ENCODE measurements around the gene CCNB1IP1. TPM values are rescaled to one million over a fixed set of nuclear protein-coding genes. Genes with fewer than 3 reads are reported as not detected.
A peak's percentile ranks its signal among the peaks of the same experiment; 100 is the strongest.
"Not testable (repeated sequence)": the region's sequence is repeated elsewhere in the genome, so short reads cannot be mapped to it uniquely, and the experiment has no call there.

Gene CCNB1IP1
- total RNA-seq, result 30.6 and 30.9 TPM in 2 replicates

- DNase-seq (ENCODE audit: low read depth in 2 of 2), result peak; percentile 65 to 83
These were observed at the start of gene CCNB1IP1 for GRCh38 chr14:20332788-20333493. Gene CCNB1IP1 (minus strand): TSS chr14:20333279. CDS start chr14:20316523, 16,756 bp downstream.

GRCh38 chr14:20382526-20382925 is 49.4 kb upstream of the CCNB1IP1 start:
- DNase-seq (ENCODE audit: low read depth in 2 of 2), result no peak

GRCh38 chr14:20381341-20381740 is 48.3 kb upstream of the CCNB1IP1 start:
- DNase-seq (ENCODE audit: low read depth in 2 of 2), result no peak

GRCh38 chr14:20380681-20381080 is 47.6 kb upstream of the CCNB1IP1 start:
- no peak for DNase-seq (ENCODE audit: low read depth in 2 of 2)

- DNase-seq (ENCODE audit: low read depth in 2 of 2), result no peak
These were observed 46.7 kb upstream of the CCNB1IP1 start for GRCh38 chr14:20379743-20380142.

GRCh38 chr14:20377171-20377570 is 44.1 kb upstream of the CCNB1IP1 start:
- no peak for DNase-seq (ENCODE audit: low read depth in 2 of 2)

- DNase-seq (ENCODE audit: low read depth in 2 of 2), result no peak
These were observed 43.1 kb upstream of the CCNB1IP1 start for GRCh38 chr14:20376071-20376588.

- no peak for DNase-seq (ENCODE audit: low read depth in 2 of 2)
These were observed 42.4 kb upstream of the CCNB1IP1 start for GRCh38 chr14:20375471-20375870.

- DNase-seq (ENCODE audit: low read depth in 2 of 2), result no peak
These were observed 39.7 kb upstream of the CCNB1IP1 start for GRCh38 chr14:20372796-20373195.

GRCh38 chr14:20365928-20366327 is 32.8 kb upstream of the CCNB1IP1 start:
- no peak for DNase-seq (ENCODE audit: low read depth in 2 of 2)

GRCh38 chr14:20358474-20358873 is 25.4 kb upstream of the CCNB1IP1 start:
- peak in 1 of 2 donors; percentile 57 for DNase-seq (ENCODE audit: low read depth in 2 of 2)

- DNase-seq (ENCODE audit: low read depth in 2 of 2), result no peak
These were observed 23.3 kb upstream of the CCNB1IP1 start for GRCh38 chr14:20356422-20356821.

- peak; percentile 35 to 36 for DNase-seq (ENCODE audit: low read depth in 2 of 2)
These were observed 17.8 kb upstream of the CCNB1IP1 start for GRCh38 chr14:20350860-20351259.

- DNase-seq (ENCODE audit: low read depth in 2 of 2), result peak in 1 of 2 donors; percentile 49
These were observed 17.2 kb upstream of the CCNB1IP1 start for GRCh38 chr14:20350282-20350681.

- no peak for DNase-seq (ENCODE audit: low read depth in 2 of 2)
These were observed 14.7 kb upstream of the CCNB1IP1 start for GRCh38 chr14:20347747-20348146.

- DNase-seq (ENCODE audit: low read depth in 2 of 2), result no peak
These were observed 13.6 kb upstream of the CCNB1IP1 start for GRCh38 chr14:20346713-20347112.

- no peak for DNase-seq (ENCODE audit: low read depth in 2 of 2)
These were observed 12.3 kb upstream of the CCNB1IP1 start for GRCh38 chr14:20345366-20345765.

- DNase-seq (ENCODE audit: low read depth in 2 of 2), result peak in 1 of 2 donors; percentile 48
These were observed 10.8 kb upstream of the CCNB1IP1 start for GRCh38 chr14:20343862-20344220.

- DNase-seq (ENCODE audit: low read depth in 2 of 2), result peak; percentile 99
These were observed 10.2 kb upstream of the CCNB1IP1 start, which contains the start of gene PARP2 for GRCh38 chr14:20343092-20343861. Gene PARP2 (plus strand): TSS chr14:20343635. CDS start chr14:20343642, 7 bp downstream.

- DNase-seq (ENCODE audit: low read depth in 2 of 2), result no peak
These were observed 8.6 kb upstream of the CCNB1IP1 start for GRCh38 chr14:20341646-20342045.

- not testable (repeated sequence) for DNase-seq (ENCODE audit: low read depth in 2 of 2)
These were observed 8.0 kb upstream of the CCNB1IP1 start for GRCh38 chr14:20341032-20341431.

GRCh38 chr14:20334017-20334416 is 938 bp upstream of the CCNB1IP1 start:
- no peak for DNase-seq (ENCODE audit: low read depth in 2 of 2)

GRCh38 chr14:20333494-20333841 is 389 bp upstream of the CCNB1IP1 start:
- no peak for DNase-seq (ENCODE audit: low read depth in 2 of 2)

Measured in lung microvascular endothelial cell (primary cell).